Measurements from ENCODE around the gene SLC39A2. TPM values are rescaled to one million over a fixed set of nuclear protein-coding genes. Genes with fewer than 3 reads are reported as not detected.

The SLC39A2 gene
- total and polyA plus RNA-seq, 9 of the 15 experiments (the other 6 are each of a cell fraction or from before 2014, with no cell fraction given), result 0.06 to 0.09 TPM; not detected in 7

- TF ChIP-seq CREB5 (CRISPR knock-in tag; IDR thresholded peaks at IDR 0.05), result no peak
- no peak for TF ChIP-seq NFE2L1 (tag; IDR thresholded peaks at IDR 0.05; ENCODE audit: borderline replicate concordance, low read depth)
- no peak for TF ChIP-seq ZNF644 (tag; IDR thresholded peaks at IDR 0.05; ENCODE audit: low read depth)
- no peak for TF ChIP-seq ZNF124 (CRISPR knock-in tag; IDR thresholded peaks at IDR 0.05)
- no peak for TF ChIP-seq ATF2 (CRISPR knock-in tag; IDR thresholded peaks at IDR 0.05)
- TF ChIP-seq ZBTB17 (CRISPR knock-in tag; IDR thresholded peaks at IDR 0.05), result no peak
- no peak for TF ChIP-seq ZBTB9 (CRISPR knock-in tag; IDR thresholded peaks at IDR 0.05)
- TF ChIP-seq PCBP1 (IDR thresholded peaks at IDR 0.05; ENCODE audit: low read depth, low read length, poor library complexity, severe bottlenecking), result no peak
- no peak for TF ChIP-seq ZNF316 (IDR thresholded peaks at IDR 0.05)
- TF ChIP-seq ESRRA (IDR thresholded peaks at IDR 0.05; ENCODE audit: borderline replicate concordance, low read depth), result no peak; the same call in 1 of the 2 replicates
- TF ChIP-seq CUX1 (CRISPR knock-in tag; IDR thresholded peaks at IDR 0.05), result no peak
- no peak for TF ChIP-seq ZC3H4 (CRISPR knock-in tag; IDR thresholded peaks at IDR 0.05; ENCODE audit: borderline replicate concordance)
- TF ChIP-seq KLF13 (tag; IDR thresholded peaks at IDR 0.05; ENCODE audit: borderline replicate concordance, low read depth), result no peak
- TF ChIP-seq PREB (CRISPR knock-in tag; IDR thresholded peaks at IDR 0.05), result 0 out of 2 replicates have a peak, but pooled peaks have one; percentile 47
- no peak for TF ChIP-seq BDP1 (IDR thresholded peaks at IDR 0.05; ENCODE audit: insufficient read depth, insufficient read length)
- no peak for TF ChIP-seq SP1 (CRISPR knock-in tag; IDR thresholded peaks at IDR 0.05)
- no peak for TF ChIP-seq STAT5A (IDR thresholded peaks at IDR 0.05; ENCODE audit: borderline replicate concordance, low read length)
These were observed 9.1 kb upstream of the SLC39A2 start, which contains the start of gene METTL17 (continued) for GRCh38 chr14:20989787-20990600.

Measured in K562 (cell line).